Esophagus muscularis mucosa (tissue), 3 donors: ENCODE measurements around the gene FOXE1.

ENCODE experiments used
- POLR2AphosphoS5 ChIP-seq, 2 donors: sonication (generic); formaldehyde crosslinking; IDR thresholded peaks; one replicate each; pipeline ENCODE4 v1.6.1; 2017; ENCODE audit warnings: antibody characterized with exemption in 2 of 2
- TF ChIP-seq, protein P1 (sequence below), 3 experiments: fragments of 200-600 bp in 2 of 3; fragments of 450-650 bp in 1 of 3; sonication (generic) in 2 of 3; IDR thresholded peaks; one replicate each; pipeline ENCODE4 v1.5.1; 2017 to 2019; ENCODE audit warnings: antibody characterized with exemption in 3 of 3, mild to moderate bottlenecking in 2 of 3, moderate library complexity in 1 of 3

GRCh38 chr9:97853056-97853843, at the start of gene FOXE1:
- TF ChIP-seq, protein P1, sequence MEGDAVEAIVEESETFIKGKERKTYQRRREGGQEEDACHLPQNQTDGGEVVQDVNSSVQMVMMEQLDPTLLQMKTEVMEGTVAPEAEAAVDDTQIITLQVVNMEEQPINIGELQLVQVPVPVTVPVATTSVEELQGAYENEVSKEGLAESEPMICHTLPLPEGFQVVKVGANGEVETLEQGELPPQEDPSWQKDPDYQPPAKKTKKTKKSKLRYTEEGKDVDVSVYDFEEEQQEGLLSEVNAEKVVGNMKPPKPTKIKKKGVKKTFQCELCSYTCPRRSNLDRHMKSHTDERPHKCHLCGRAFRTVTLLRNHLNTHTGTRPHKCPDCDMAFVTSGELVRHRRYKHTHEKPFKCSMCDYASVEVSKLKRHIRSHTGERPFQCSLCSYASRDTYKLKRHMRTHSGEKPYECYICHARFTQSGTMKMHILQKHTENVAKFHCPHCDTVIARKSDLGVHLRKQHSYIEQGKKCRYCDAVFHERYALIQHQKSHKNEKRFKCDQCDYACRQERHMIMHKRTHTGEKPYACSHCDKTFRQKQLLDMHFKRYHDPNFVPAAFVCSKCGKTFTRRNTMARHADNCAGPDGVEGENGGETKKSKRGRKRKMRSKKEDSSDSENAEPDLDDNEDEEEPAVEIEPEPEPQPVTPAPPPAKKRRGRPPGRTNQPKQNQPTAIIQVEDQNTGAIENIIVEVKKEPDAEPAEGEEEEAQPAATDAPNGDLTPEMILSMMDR (IDR thresholded peaks at IDR 0.05) = no peak
- TF ChIP-seq POLR2AphosphoS5 (IDR thresholded peaks at IDR 0.05) = no peak
